ENCODE measurements around the gene NDST1. TPM values are rescaled to one million over a fixed set of nuclear protein-coding genes. Genes with fewer than 3 reads are reported as not detected.
A peak's percentile ranks its signal among the peaks of the same experiment; 100 is the strongest.

NDST1 gene
- total RNA-seq, 1 donor from 2014 or later = 321 TPM

DNA sequence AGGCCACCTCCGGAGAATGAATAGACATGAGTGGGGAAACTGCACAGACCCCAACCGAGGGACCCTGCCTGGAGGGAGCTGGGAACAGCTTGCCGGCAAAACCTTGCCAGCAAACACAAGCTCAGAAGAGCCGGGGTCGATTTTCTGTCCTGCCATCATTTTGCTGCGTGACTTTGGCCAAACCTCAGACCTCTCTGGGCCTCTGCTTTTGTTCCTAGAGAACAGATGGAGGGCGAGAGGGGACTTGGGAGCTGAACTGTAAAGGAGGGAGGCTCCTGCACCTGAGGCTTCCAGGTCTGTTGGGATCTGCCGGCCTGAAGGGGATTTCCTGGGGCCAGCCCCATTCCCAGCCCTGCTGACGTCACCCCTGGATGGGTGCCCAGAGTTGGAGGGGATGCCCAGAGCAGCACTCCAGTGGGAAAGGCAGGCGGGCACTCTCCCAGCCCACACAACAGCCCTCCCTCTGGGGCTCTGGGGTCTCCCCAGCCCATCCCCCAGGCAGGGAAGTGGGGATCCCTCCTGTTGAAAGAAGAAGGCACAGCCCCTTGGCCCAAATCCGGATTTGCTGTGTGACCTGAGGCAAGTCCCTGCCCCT, 92.1 kb downstream of the NDST1 start:
- H3K4me3 Mint-ChIP-seq (ENCODE audit: unreplicated experiment) = no peak overlapping the region
- peaks cover 27% of the 10 kb centered on the region for H3K27me3 Mint-ChIP-seq (ENCODE audit: low read depth, unreplicated experiment)
- Histone ChIP-seq H4K20me1 (ENCODE audit: insufficient read depth, low read length) (no peaks in the 10 kb centered on the region), H3K4me2 (ENCODE audit: low read length) (peak overlapping the region; percentile 48), H3K36me3 (ENCODE audit: insufficient read depth, low read length) (no peaks in the 10 kb centered on the region), H3K4me1 (ENCODE audit: insufficient read depth, low read length) (peaks cover 23% of the 10 kb centered on the region), H3K27me3 (ENCODE audit: insufficient read depth, low read length) (no peaks in the 10 kb centered on the region), H3K9me3 (ENCODE audit: insufficient read depth, low read depth, low read length) (no peaks in the 10 kb centered on the region), H2AFZ (ENCODE audit: low read depth, low read length) (no peak overlapping the region), H3K27ac (ENCODE audit: low read depth, low read length) (peak overlapping the region; percentile 38), H3K9ac (ENCODE audit: low read length) (peak overlapping the region; percentile 67), H3K4me3 (ENCODE audit: insufficient read depth, low read depth, low read length) (no peak overlapping the region), H3K79me2 (ENCODE audit: insufficient read depth, low read length) (no peaks in the 10 kb centered on the region)
- FAIRE-seq = no peak
- no peaks in the 10 kb centered on the region for H3K9me3 Mint-ChIP-seq (ENCODE audit: unreplicated experiment)
- no peaks in the 10 kb centered on the region for H3K36me3 Mint-ChIP-seq (ENCODE audit: low read depth, unreplicated experiment)
- no peak for TF ChIP-seq EZH2 (IDR thresholded peaks at IDR 0.05; ENCODE audit: insufficient read depth, low read length)
- TF ChIP-seq, protein P1, sequence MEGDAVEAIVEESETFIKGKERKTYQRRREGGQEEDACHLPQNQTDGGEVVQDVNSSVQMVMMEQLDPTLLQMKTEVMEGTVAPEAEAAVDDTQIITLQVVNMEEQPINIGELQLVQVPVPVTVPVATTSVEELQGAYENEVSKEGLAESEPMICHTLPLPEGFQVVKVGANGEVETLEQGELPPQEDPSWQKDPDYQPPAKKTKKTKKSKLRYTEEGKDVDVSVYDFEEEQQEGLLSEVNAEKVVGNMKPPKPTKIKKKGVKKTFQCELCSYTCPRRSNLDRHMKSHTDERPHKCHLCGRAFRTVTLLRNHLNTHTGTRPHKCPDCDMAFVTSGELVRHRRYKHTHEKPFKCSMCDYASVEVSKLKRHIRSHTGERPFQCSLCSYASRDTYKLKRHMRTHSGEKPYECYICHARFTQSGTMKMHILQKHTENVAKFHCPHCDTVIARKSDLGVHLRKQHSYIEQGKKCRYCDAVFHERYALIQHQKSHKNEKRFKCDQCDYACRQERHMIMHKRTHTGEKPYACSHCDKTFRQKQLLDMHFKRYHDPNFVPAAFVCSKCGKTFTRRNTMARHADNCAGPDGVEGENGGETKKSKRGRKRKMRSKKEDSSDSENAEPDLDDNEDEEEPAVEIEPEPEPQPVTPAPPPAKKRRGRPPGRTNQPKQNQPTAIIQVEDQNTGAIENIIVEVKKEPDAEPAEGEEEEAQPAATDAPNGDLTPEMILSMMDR (IDR thresholded peaks at IDR 0.05; ENCODE audit: insufficient read depth, low read depth, low read length) = no peak
- peaks cover 17% of the 10 kb centered on the region for H3K4me1 Mint-ChIP-seq (ENCODE audit: low read depth, unreplicated experiment)
- DNase-seq (ENCODE audit: low read depth) = peak; percentile 72
- H3K27ac Mint-ChIP-seq (ENCODE audit: unreplicated experiment) = no peak overlapping the region

DNA sequence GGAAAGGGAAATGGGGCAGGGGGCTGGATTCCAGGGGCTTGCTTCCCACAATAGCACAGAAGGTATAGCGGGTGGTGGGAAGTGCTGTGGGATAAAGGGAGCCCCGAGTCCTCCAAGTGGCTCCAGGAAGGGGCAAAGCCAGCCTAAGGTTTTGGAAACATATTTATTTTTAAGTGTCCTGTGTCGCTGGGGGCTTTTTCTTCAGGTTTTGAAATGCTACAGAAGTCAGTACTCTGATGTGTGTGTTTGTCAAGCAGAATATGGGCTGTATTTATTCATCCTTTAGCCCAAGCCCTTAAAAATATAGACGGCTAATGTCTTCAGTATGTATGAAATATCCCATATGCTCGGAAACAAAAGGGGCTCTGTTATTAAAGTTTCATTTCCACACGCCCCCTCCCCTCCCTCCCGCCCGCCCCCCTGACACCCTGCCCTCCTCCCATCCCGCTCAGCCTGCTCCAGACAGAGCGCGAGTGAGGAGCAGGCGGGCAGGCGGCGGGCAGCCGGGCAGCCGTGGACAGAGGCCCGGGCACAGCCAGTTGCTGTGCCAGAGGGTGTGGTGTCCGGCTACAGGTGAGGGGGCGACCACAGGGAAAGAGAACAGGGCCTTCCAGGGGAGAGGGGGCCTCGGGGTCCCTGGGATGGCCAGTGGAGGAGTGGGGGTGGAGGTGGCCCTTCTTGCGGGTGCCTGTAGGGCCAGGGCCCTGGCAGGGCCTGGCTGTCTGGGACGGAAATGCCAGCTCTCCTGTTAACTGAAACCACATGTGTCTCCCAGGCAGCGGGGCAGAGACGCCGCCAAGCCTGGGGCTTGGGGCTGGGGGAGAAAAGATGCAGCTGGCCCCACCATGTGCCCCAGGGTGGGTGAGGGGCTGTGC, 92.9 kb downstream of the NDST1 start:
- H3K79me2 ChIP-seq (ENCODE audit: insufficient read depth, low read length) = no peaks in the 10 kb centered on the region
- Mint-ChIP-seq H3K27ac (ENCODE audit: unreplicated experiment) (no peak overlapping the region), H3K9me3 (ENCODE audit: unreplicated experiment) (no peaks in the 10 kb centered on the region), H3K36me3 (ENCODE audit: low read depth, unreplicated experiment) (no peaks in the 10 kb centered on the region), H3K4me1 (ENCODE audit: low read depth, unreplicated experiment) (peaks cover 12% of the 10 kb centered on the region), H3K27me3 (ENCODE audit: low read depth, unreplicated experiment) (peaks cover 30% of the 10 kb centered on the region), H3K4me3 (ENCODE audit: unreplicated experiment) (no peak overlapping the region)
- TF ChIP-seq EZH2 (IDR thresholded peaks at IDR 0.05; ENCODE audit: insufficient read depth, low read length) = no peak
- TF ChIP-seq, protein P1 (IDR thresholded peaks at IDR 0.05; ENCODE audit: insufficient read depth, low read depth, low read length) = no peak
- peak overlapping the region; percentile 48 for H3K4me2 ChIP-seq (ENCODE audit: low read length)
- H3K4me1 ChIP-seq (ENCODE audit: insufficient read depth, low read length) = peaks cover 18% of the 10 kb centered on the region
- H3K36me3 ChIP-seq (ENCODE audit: insufficient read depth, low read length) = no peaks in the 10 kb centered on the region
- no peak for FAIRE-seq
- H3K27ac ChIP-seq (ENCODE audit: low read depth, low read length) = peak overlapping the region; percentile 38
- no peak overlapping the region for H3K4me3 ChIP-seq (ENCODE audit: insufficient read depth, low read depth, low read length)
- H3K9ac ChIP-seq (ENCODE audit: low read length) = peak overlapping the region; percentile 67
- H3K27me3 ChIP-seq (ENCODE audit: insufficient read depth, low read length) = no peaks in the 10 kb centered on the region
- H2AFZ ChIP-seq (ENCODE audit: low read depth, low read length) = no peak overlapping the region
- no peaks in the 10 kb centered on the region for H3K9me3 ChIP-seq (ENCODE audit: insufficient read depth, low read depth, low read length)
- no peak for DNase-seq (ENCODE audit: low read depth)
- H4K20me1 ChIP-seq (ENCODE audit: insufficient read depth, low read length) = no peaks in the 10 kb centered on the region

All from astrocyte (in vitro differentiated cells and primary cell).